Measurements from ENCODE around the gene PKD1L1.

- no peak for TF ChIP-seq ZC3H10 (CRISPR knock-in tag; IDR thresholded peaks at IDR 0.05)
- TF ChIP-seq, protein P1, sequence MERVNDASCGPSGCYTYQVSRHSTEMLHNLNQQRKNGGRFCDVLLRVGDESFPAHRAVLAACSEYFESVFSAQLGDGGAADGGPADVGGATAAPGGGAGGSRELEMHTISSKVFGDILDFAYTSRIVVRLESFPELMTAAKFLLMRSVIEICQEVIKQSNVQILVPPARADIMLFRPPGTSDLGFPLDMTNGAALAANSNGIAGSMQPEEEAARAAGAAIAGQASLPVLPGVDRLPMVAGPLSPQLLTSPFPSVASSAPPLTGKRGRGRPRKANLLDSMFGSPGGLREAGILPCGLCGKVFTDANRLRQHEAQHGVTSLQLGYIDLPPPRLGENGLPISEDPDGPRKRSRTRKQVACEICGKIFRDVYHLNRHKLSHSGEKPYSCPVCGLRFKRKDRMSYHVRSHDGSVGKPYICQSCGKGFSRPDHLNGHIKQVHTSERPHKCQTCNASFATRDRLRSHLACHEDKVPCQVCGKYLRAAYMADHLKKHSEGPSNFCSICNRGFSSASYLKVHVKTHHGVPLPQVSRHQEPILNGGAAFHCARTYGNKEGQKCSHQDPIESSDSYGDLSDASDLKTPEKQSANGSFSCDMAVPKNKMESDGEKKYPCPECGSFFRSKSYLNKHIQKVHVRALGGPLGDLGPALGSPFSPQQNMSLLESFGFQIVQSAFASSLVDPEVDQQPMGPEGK (CRISPR knock-in tag; IDR thresholded peaks at IDR 0.05; ENCODE audit: borderline replicate concordance), result no peak
- TF ChIP-seq ISL1 (CRISPR knock-in tag; IDR thresholded peaks at IDR 0.05), result no peak
- no peak for TF ChIP-seq ZNF70 (CRISPR knock-in tag; IDR thresholded peaks at IDR 0.05)
- TF ChIP-seq OSR1 (CRISPR knock-in tag; IDR thresholded peaks at IDR 0.05), result no peak
Observed at GRCh38 chr7:47813620-47814260, 134.5 kb downstream of the PKD1L1 start.
